NCI-H524 treated with DMSO at 0.1 percent for 48 hours (cell line): ENCODE results near the gene UBTF.

Experiments
- DNase-seq: peaks from one replicate; lab custom pipeline; 2025; lab: John Stamatoyannopoulos, UW

UBTF gene

GRCh38 chr17:44214896-44215295, 4.6 kb downstream of the UBTF start:
- DNase-seq, result no peak

GRCh38 chr17:44214230-44214494, 5.3 kb downstream of the UBTF start:
- no peak for DNase-seq

- no peak for DNase-seq
Observed at GRCh38 chr17:44213403-44214229, 5.9 kb downstream of the UBTF start.

- DNase-seq, result no peak
Observed at GRCh38 chr17:44212507-44213402, 6.7 kb downstream of the UBTF start.

GRCh38 chr17:44211281-44212265, 7.9 kb downstream of the UBTF start:
- DNase-seq, result no peak

GRCh38 chr17:44210342-44211192, 8.9 kb downstream of the UBTF start:
- DNase-seq, result peak; percentile 29

GRCh38 chr17:44209786-44210341, 9.6 kb downstream of the UBTF start:
- DNase-seq, result no peak

- DNase-seq, result no peak
Observed at GRCh38 chr17:44207743-44208142, 11.7 kb downstream of the UBTF start.

- DNase-seq, result no peak
Observed at GRCh38 chr17:44207319-44207718, 12.2 kb downstream of the UBTF start.

- DNase-seq, result no peak
Observed at GRCh38 chr17:44206825-44207155, 12.7 kb downstream of the UBTF start.

GRCh38 chr17:44205962-44206824, 13.3 kb downstream of the UBTF start:
- no peak for DNase-seq

- DNase-seq, result no peak
Observed at GRCh38 chr17:44204441-44204882, 15.0 kb downstream of the UBTF start.

GRCh38 chr17:44203731-44204440, 15.6 kb downstream of the UBTF start:
- no peak for DNase-seq

GRCh38 chr17:44202756-44203155, 16.7 kb downstream of the UBTF start:
- no peak for DNase-seq

GRCh38 chr17:44200478-44201155, 18.9 kb downstream of the UBTF start:
- no peak for DNase-seq

GRCh38 chr17:44199553-44200477, 19.7 kb downstream of the UBTF start, which contains the start of gene ATXN7L3:
TSS of gene ATXN7L3 (minus strand) at chr17:44199884. CDS start at chr17:44198070, 1,814 bp downstream.
- peak; percentile 88 for DNase-seq
